HL-60 (cell line): ENCODE data around the gene PRRT1.

Experiments
- DNase-seq, 2 experiments: peaks; one replicate each; pipeline ENCODE4 v3.0.0-alpha.2; 2010 to 2020; ENCODE audit warnings: low read depth in 1 of 2, low spot score in 1 of 2
- H3K27ac ChIP-seq: fragments of 250-450 bp; sonication (Bioruptor Pico); replicated peaks from 2 replicates; pipeline ENCODE4 v1.5.1; 2020; ENCODE audit warnings: mild to moderate bottlenecking, moderate library complexity
- H3K27me3 ChIP-seq: fragments of 250-450 bp; sonication (Bioruptor Pico); 2 replicates; pipeline ENCODE4 v1.5.1; 2021; ENCODE audit warnings: mild to moderate bottlenecking, moderate library complexity; ENCODE audit not compliant: insufficient read depth, poor library complexity, severe bottlenecking
- H3K4me3 ChIP-seq: replicated peaks from 2 replicates; pipeline ENCODE4 v1.5.1; 2011; ENCODE audit warnings: mild to moderate bottlenecking, control low read depth, low read length; ENCODE audit not compliant: insufficient read depth
- CTCF ChIP-seq: IDR thresholded peaks from one replicate; pipeline ENCODE4 v1.5.1; 2011; ENCODE audit warnings: low read length, control low read depth, inconsistent platforms; ENCODE audit not compliant: insufficient read depth
- GABPA ChIP-seq: IDR thresholded peaks from 2 replicates; pipeline ENCODE4 v1.6.1; 2012; ENCODE audit warnings: low read depth
- POLR2AphosphoS5 ChIP-seq: IDR thresholded peaks from 2 replicates; pipeline ENCODE4 v1.6.1; 2012; ENCODE audit warnings: low read depth
- REST ChIP-seq: IDR thresholded peaks from 2 replicates; pipeline ENCODE4 v1.6.1; 2012; ENCODE audit warnings: low read depth; ENCODE audit not compliant: insufficient replicate concordance
- SPI1 ChIP-seq: IDR thresholded peaks from 2 replicates; pipeline ENCODE4 v1.6.1; 2012; ENCODE audit warnings: low read depth, mild to moderate bottlenecking, borderline replicate concordance

The PRRT1 gene

GRCh38 chr6:32177183-32177787, 25.5 kb upstream of the PRRT1 start:
- H3K27ac ChIP-seq: peak overlapping the region; percentile 86
- no peak for TF ChIP-seq GABPA
- no peak for TF ChIP-seq CTCF
- no peak; the same call in 1 of the 2 replicates for TF ChIP-seq POLR2AphosphoS5
- no peak for TF ChIP-seq SPI1
- TF ChIP-seq REST: no peak
- H3K4me3 ChIP-seq: peak overlapping the region; percentile 42
- no peaks in the 10 kb centered on the region for H3K27me3 ChIP-seq
- no peak for DNase-seq

GRCh38 chr6:32176476-32177182, 24.9 kb upstream of the PRRT1 start:
- peak overlapping the region; percentile 92 for H3K4me3 ChIP-seq
- H3K27ac ChIP-seq: peak overlapping the region; percentile 86
- DNase-seq: no peak
- TF ChIP-seq SPI1: no peak
- TF ChIP-seq GABPA: no peak
- TF ChIP-seq POLR2AphosphoS5: no peak
- no peak for TF ChIP-seq REST
- no peak for TF ChIP-seq CTCF
- H3K27me3 ChIP-seq: no peaks in the 10 kb centered on the region

- H3K4me3 ChIP-seq: peak within 1 kb of the TSS; percentile 92
- DNase-seq: peak in 1 of 2 experiments; percentile 98
- peak; percentile 50; the same call in 1 of the 2 replicates for TF ChIP-seq POLR2AphosphoS5
- TF ChIP-seq CTCF: no peak
- TF ChIP-seq REST: no peak
- TF ChIP-seq GABPA: peak; percentile 89
- TF ChIP-seq SPI1: peak; percentile 42; the same call in 1 of the 2 replicates
These were observed 24.2 kb upstream of the PRRT1 start, which contains the start of gene AGPAT1 for GRCh38 chr6:32175711-32176475. TSS of gene AGPAT1 (minus strand) at chr6:32176084. CDS start at chr6:32171496, 4,588 bp downstream.

More at GRCh38 chr6:32175711-32176475, 24.2 kb upstream of the PRRT1 start, which contains the start of gene AGPAT1:
- peak within 1 kb of the TSS; percentile 86 for H3K27ac ChIP-seq
- no peaks in the 10 kb centered on the region for H3K27me3 ChIP-seq
